H9 (cell line): ENCODE results near the gene CD248. TPM values are rescaled to one million over a fixed set of nuclear protein-coding genes. Genes with fewer than 3 reads are reported as not detected.

Experiments
- DNase-seq: peaks from one replicate; pipeline ENCODE4 v3.0.0-alpha.2; 2017
- H2AFZ ChIP-seq: one replicate; pipeline ENCODE4 v1.6.1; 2013; ENCODE audit warnings: mild to moderate bottlenecking, low read length, control low read depth, moderate library complexity
- H2AK5ac ChIP-seq: 2 replicates; pipeline ENCODE4 v1.6.1; 2013; ENCODE audit warnings: low read length, control low read depth, mixed read lengths; ENCODE audit not compliant: insufficient read length
- H2BK120ac ChIP-seq: one replicate; pipeline ENCODE4 v1.6.1; 2013; ENCODE audit warnings: low read depth, mild to moderate bottlenecking, low read length, control low read depth, inconsistent platforms; ENCODE audit not compliant: poor library complexity, severe bottlenecking
- H2BK12ac ChIP-seq: 2 replicates; pipeline ENCODE4 v1.6.1; 2013; ENCODE audit warnings: low read length, control low read depth, mixed read lengths, low read depth; ENCODE audit not compliant: insufficient read length
- H2BK15ac ChIP-seq: 2 replicates; pipeline ENCODE4 v1.6.1; 2013; ENCODE audit warnings: low read depth, low read length, control low read depth
- H2BK20ac ChIP-seq: one replicate; pipeline ENCODE4 v1.6.1; 2013; ENCODE audit warnings: low read depth, mild to moderate bottlenecking, low read length, control low read depth, inconsistent platforms; ENCODE audit not compliant: poor library complexity, severe bottlenecking
- H2BK5ac ChIP-seq: 2 replicates; pipeline ENCODE4 v1.6.1; 2013; ENCODE audit warnings: low read length, control low read depth, mixed read lengths; ENCODE audit not compliant: insufficient read length
- H3K14ac ChIP-seq: 2 replicates; pipeline ENCODE4 v1.6.1; 2013; ENCODE audit warnings: low read length, control low read depth; ENCODE audit not compliant: insufficient read depth
- H3K18ac ChIP-seq: 2 replicates; pipeline ENCODE4 v1.6.1; 2013; ENCODE audit warnings: low read depth, mild to moderate bottlenecking, mixed read lengths, low read length, control low read depth; ENCODE audit not compliant: insufficient read length
- H3K23ac ChIP-seq: 2 replicates; pipeline ENCODE4 v1.6.1; 2013; ENCODE audit warnings: low read length, control low read depth, mixed read lengths, low read depth; ENCODE audit not compliant: insufficient read length
- H3K23me2 ChIP-seq: 2 replicates; pipeline ENCODE4 v1.6.1; 2013; ENCODE audit warnings: low read depth, mild to moderate bottlenecking, mixed read lengths, low read length, control low read depth; ENCODE audit not compliant: insufficient read length, poor library complexity, severe bottlenecking
- H3K27ac ChIP-seq: 2 replicates; pipeline ENCODE4 v1.5.1; 2013; ENCODE audit warnings: low read length, control low read depth, mixed read lengths, low read depth; ENCODE audit not compliant: insufficient read length
- H3K27me3 ChIP-seq: 2 replicates; pipeline ENCODE4 v1.6.1; 2013; ENCODE audit warnings: low read length, control low read depth, inconsistent platforms; ENCODE audit not compliant: insufficient read depth
- H3K4ac ChIP-seq: 2 replicates; pipeline ENCODE4 v1.6.1; 2013; ENCODE audit warnings: low read depth, mild to moderate bottlenecking, control low read depth, inconsistent platforms, low read length, moderate library complexity
- H3K4me1 ChIP-seq: 2 replicates; pipeline ENCODE4 v1.6.1; 2013; ENCODE audit warnings: low read length, control low read depth, inconsistent platforms; ENCODE audit not compliant: insufficient read depth
- H3K4me2 ChIP-seq: 2 replicates; pipeline ENCODE4 v1.6.1; 2013; ENCODE audit warnings: low read length, control low read depth, mixed read lengths; ENCODE audit not compliant: insufficient read length, insufficient read depth
- H3K56ac ChIP-seq: 2 replicates; pipeline ENCODE4 v1.6.1; 2013; ENCODE audit warnings: low read depth, mild to moderate bottlenecking, mixed read lengths, low read length, control low read depth; ENCODE audit not compliant: insufficient read length
- H3K79me1 ChIP-seq: 2 replicates; pipeline ENCODE4 v1.6.1; 2013; ENCODE audit warnings: low read depth, mild to moderate bottlenecking, moderate library complexity, low read length, control low read depth, inconsistent platforms; ENCODE audit not compliant: insufficient read depth, poor library complexity, severe bottlenecking
- H3K79me2 ChIP-seq: 2 replicates; pipeline ENCODE4 v1.6.1; 2013; ENCODE audit warnings: low read length, control low read depth, inconsistent platforms; ENCODE audit not compliant: insufficient read depth
- H3K9ac ChIP-seq: 2 replicates; pipeline ENCODE4 v1.6.1; 2013; ENCODE audit warnings: low read length, control low read depth, mixed read lengths; ENCODE audit not compliant: insufficient read length; ENCODE audit errors: extremely low read depth
- H3K9me3 ChIP-seq: one replicate; pipeline ENCODE4 v1.6.1; 2013; ENCODE audit warnings: low read depth, low read length, inconsistent platforms; ENCODE audit not compliant: control insufficient read depth
- H3T11ph ChIP-seq: one replicate; pipeline ENCODE4 v1.6.1; 2013; ENCODE audit warnings: mild to moderate bottlenecking, low read length, control low read depth, inconsistent platforms
- H4K20me1 ChIP-seq: one replicate; pipeline ENCODE4 v1.6.1; 2013; ENCODE audit not compliant: control insufficient read depth, insufficient read length, insufficient read depth
- H4K5ac ChIP-seq: 2 replicates; pipeline ENCODE4 v1.6.1; 2013; ENCODE audit warnings: low read depth, mild to moderate bottlenecking, mixed read lengths, low read length, control low read depth; ENCODE audit not compliant: insufficient read length
- H4K8ac ChIP-seq: replicated peaks from 2 replicates; pipeline ENCODE4 v1.6.1; 2013; ENCODE audit warnings: low read length, control low read depth, mixed read lengths, low read depth; ENCODE audit not compliant: insufficient read length
- H4K91ac ChIP-seq: 2 replicates; pipeline ENCODE4 v1.6.1; 2013; ENCODE audit warnings: low read depth, mild to moderate bottlenecking, moderate library complexity, mixed read lengths, low read length, control low read depth; ENCODE audit not compliant: insufficient read length
- H3K27ac Mint-ChIP-seq, 3 experiments: 2 replicates in 2 of 3; 3 replicates in 1 of 3; pipeline ENCODE4 v1.8.0; 2020 to 2021; ENCODE audit warnings: mixed read lengths in 3 of 3, mild to moderate bottlenecking in 1 of 3, moderate library complexity in 1 of 3
- H3K27me3 Mint-ChIP-seq: 2 replicates; pipeline ENCODE4 v1.8.0; 2021; ENCODE audit warnings: low read depth, mild to moderate bottlenecking, moderate library complexity, mixed read lengths
- H3K36me3 Mint-ChIP-seq, 3 experiments: 2 replicates in 2 of 3; 3 replicates in 1 of 3; pipeline ENCODE4 v1.8.0; 2020 to 2021; ENCODE audit warnings: low read depth in 3 of 3, mixed read lengths in 3 of 3; ENCODE audit not compliant: insufficient read depth in 1 of 3
- H3K4me1 Mint-ChIP-seq, 2 experiments: 2 replicates each; pipeline ENCODE4 v1.8.0; 2020; ENCODE audit warnings: mixed read lengths in 2 of 2
- H3K4me3 Mint-ChIP-seq, 2 experiments: 2 replicates in 1 of 2; 3 replicates in 1 of 2; pipeline ENCODE4 v1.8.0; 2020 to 2021; ENCODE audit warnings: mild to moderate bottlenecking in 2 of 2, mixed read lengths in 2 of 2, moderate library complexity in 1 of 2
- H3K9me3 Mint-ChIP-seq, 2 experiments: 2 replicates in 1 of 2; 3 replicates in 1 of 2; pipeline ENCODE4 v1.8.0; 2020; ENCODE audit warnings: mild to moderate bottlenecking in 2 of 2, mixed read lengths in 2 of 2, moderate library complexity in 1 of 2
- WGBS: extraction: QIAGEN DNeasy Blood & Tissue Kit; methylation state at CpG from one replicate; pipeline ENCODE4 v1.1.7; 2013; ENCODE audit warnings: missing lambda C conversion rate, low lambda C conversion rate, mixed read lengths; ENCODE audit not compliant: insufficient read length; ENCODE audit errors: extremely low coverage; 5-methylcytosine and 5-hydroxymethylcytosine counted together
- total RNA-seq: library from RNA; stranded (reverse); gene quantifications from 2 replicates; pipeline ENCODE4 v1.2.1, GENCODE V29; 2021
- TF ChIP-seq, protein P1 (sequence below): fragments of 200-600 bp; sonication (generic); conservative IDR thresholded peaks from 3 replicates; pipeline ENCODE4 v1.8.0; 2021; ENCODE audit warnings: antibody characterized with exemption, mild to moderate bottlenecking

The CD248 gene
- total RNA-seq, 1 experiment from 2014 or later: 1.5 TPM

DNA sequence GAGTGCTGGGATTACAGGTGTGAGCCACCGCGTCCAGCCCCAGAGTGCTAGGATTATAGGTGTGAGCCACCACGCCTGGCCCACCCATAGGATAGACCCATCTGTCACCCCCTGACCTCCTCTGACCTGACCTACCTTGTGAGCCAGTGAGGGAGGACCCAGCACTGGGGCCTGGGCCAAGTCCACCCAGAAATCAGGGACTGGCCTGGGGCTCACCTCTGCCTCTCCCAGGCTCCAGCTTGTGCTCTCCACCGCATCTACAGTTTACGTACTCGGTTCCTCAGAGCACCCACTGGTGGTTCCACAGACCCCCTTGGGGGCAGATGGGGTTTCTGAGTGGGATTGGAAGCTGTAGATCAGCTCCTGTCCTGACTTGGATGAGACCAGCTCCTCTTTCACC, 48.3 kb upstream of the CD248 start:
- no peak overlapping the region for H3K4me2 ChIP-seq
- no peak overlapping the region for H2BK120ac ChIP-seq
- H3K56ac ChIP-seq: no peak overlapping the region
- Mint-ChIP-seq H3K4me3 (no peak overlapping the region), H3K27ac (peak overlapping the region in 2 of 3 experiments; percentile 65 to 76; a peak in 2 of 7 replicates), H3K9me3 (no peaks in the 10 kb centered on the region), H3K27me3 (no peaks in the 10 kb centered on the region; the same call in 1 of the 2 replicates), H3K36me3 (peaks cover 43 to 81% (median 70%) of the 10 kb centered on the region in 3 experiments), H3K4me1 (peaks cover 10 to 13% of the 10 kb centered on the region in 2 experiments)
- no peak overlapping the region for H4K5ac ChIP-seq
- DNase-seq: no peak
- TF ChIP-seq, protein P1, sequence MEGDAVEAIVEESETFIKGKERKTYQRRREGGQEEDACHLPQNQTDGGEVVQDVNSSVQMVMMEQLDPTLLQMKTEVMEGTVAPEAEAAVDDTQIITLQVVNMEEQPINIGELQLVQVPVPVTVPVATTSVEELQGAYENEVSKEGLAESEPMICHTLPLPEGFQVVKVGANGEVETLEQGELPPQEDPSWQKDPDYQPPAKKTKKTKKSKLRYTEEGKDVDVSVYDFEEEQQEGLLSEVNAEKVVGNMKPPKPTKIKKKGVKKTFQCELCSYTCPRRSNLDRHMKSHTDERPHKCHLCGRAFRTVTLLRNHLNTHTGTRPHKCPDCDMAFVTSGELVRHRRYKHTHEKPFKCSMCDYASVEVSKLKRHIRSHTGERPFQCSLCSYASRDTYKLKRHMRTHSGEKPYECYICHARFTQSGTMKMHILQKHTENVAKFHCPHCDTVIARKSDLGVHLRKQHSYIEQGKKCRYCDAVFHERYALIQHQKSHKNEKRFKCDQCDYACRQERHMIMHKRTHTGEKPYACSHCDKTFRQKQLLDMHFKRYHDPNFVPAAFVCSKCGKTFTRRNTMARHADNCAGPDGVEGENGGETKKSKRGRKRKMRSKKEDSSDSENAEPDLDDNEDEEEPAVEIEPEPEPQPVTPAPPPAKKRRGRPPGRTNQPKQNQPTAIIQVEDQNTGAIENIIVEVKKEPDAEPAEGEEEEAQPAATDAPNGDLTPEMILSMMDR: no peak
- H2BK20ac ChIP-seq: no peak overlapping the region
- no peak overlapping the region for H3K14ac ChIP-seq
- no peak overlapping the region for H3K9ac ChIP-seq
- H4K20me1 ChIP-seq: no peaks in the 10 kb centered on the region
- no peaks in the 10 kb centered on the region for H3K79me1 ChIP-seq
- no peak overlapping the region for H3K4ac ChIP-seq
- H3K18ac ChIP-seq: no peak overlapping the region
- H4K8ac ChIP-seq: no peak overlapping the region
- no peak overlapping the region for H4K91ac ChIP-seq
- no peak overlapping the region for H2AFZ ChIP-seq
- H2BK12ac ChIP-seq: no peak overlapping the region
- no peak overlapping the region for H3K23ac ChIP-seq
- H3K27me3 ChIP-seq: no peaks in the 10 kb centered on the region
- H3T11ph ChIP-seq: no peak overlapping the region
- no peak overlapping the region for H3K27ac ChIP-seq
- H2BK5ac ChIP-seq: no peak overlapping the region
- WGBS: no CpG with 5 or more reads among the region's 6 CpGs
- no peak overlapping the region for H2BK15ac ChIP-seq
- peaks cover 5% of the 10 kb centered on the region for H3K23me2 ChIP-seq
- H3K79me2 ChIP-seq: no peaks in the 10 kb centered on the region; the same call in 1 of the 2 replicates
- H3K4me1 ChIP-seq: no peaks in the 10 kb centered on the region
- no peaks in the 10 kb centered on the region for H3K9me3 ChIP-seq
- no peak overlapping the region for H2AK5ac ChIP-seq
